HG02840 (cell line): ENCODE data around the gene PPP1R15B.

Experiments
- ATAC-seq: cut with Tn5 transposase; IDR thresholded peaks from one replicate; pipeline ENCODE4 v1.9.1; 2021; ENCODE audit warnings: mild to moderate bottlenecking, moderate library complexity, moderate number of reproducible peaks; ENCODE audit not compliant: unreplicated experiment, low FRiP score

PPP1R15B gene

GRCh38 chr1:204411451-204412204 is at the start of gene PPP1R15B:
Gene PPP1R15B (minus strand): TSS chr1:204411817. CDS start chr1:204411411, 406 bp downstream.
- ATAC-seq = peak; percentile 94

GRCh38 chr1:204460346-204460745 is 48.7 kb upstream of the PPP1R15B start:
- no peak for ATAC-seq

GRCh38 chr1:204459706-204460105 is 48.1 kb upstream of the PPP1R15B start:
- ATAC-seq = no peak

- no peak for ATAC-seq
These were observed 46.0 kb upstream of the PPP1R15B start for GRCh38 chr1:204457666-204458065.

GRCh38 chr1:204456826-204457442 is 45.3 kb upstream of the PPP1R15B start:
- ATAC-seq = no peak

- ATAC-seq = no peak
These were observed 44.2 kb upstream of the PPP1R15B start for GRCh38 chr1:204455831-204456145.

- ATAC-seq = no peak
These were observed 43.6 kb upstream of the PPP1R15B start for GRCh38 chr1:204455063-204455830.

GRCh38 chr1:204454476-204454875 is 42.9 kb upstream of the PPP1R15B start:
- ATAC-seq = no peak

GRCh38 chr1:204453141-204453772 is 41.6 kb upstream of the PPP1R15B start:
- peak; percentile 63 for ATAC-seq

GRCh38 chr1:204451352-204452124 is 39.9 kb upstream of the PPP1R15B start:
- ATAC-seq = no peak

- ATAC-seq = no peak
These were observed 39.0 kb upstream of the PPP1R15B start for GRCh38 chr1:204450461-204451257.

GRCh38 chr1:204449678-204450280 is 38.2 kb upstream of the PPP1R15B start:
- no peak for ATAC-seq

GRCh38 chr1:204448991-204449677 is 37.5 kb upstream of the PPP1R15B start:
- ATAC-seq = no peak

- no peak for ATAC-seq
These were observed 36.8 kb upstream of the PPP1R15B start for GRCh38 chr1:204448344-204448964.

GRCh38 chr1:204447736-204448135 is 36.1 kb upstream of the PPP1R15B start:
- ATAC-seq = no peak

GRCh38 chr1:204447190-204447589 is 35.6 kb upstream of the PPP1R15B start:
- ATAC-seq = no peak

GRCh38 chr1:204446413-204447111 is 34.9 kb upstream of the PPP1R15B start:
- ATAC-seq = no peak
